ENCODE data around the gene TRABD.
"Not testable (repeated sequence)": the region's sequence is repeated elsewhere in the genome, so short reads cannot be mapped to it uniquely, and the experiment has no call there.

The TRABD gene

GRCh38 chr22:50203288-50203687, 17.6 kb downstream of the TRABD start:
- Histone ChIP-seq H3K36me3 (ENCODE audit: insufficient read depth, low read length) (peaks cover 51% of the 10 kb centered on the region), H2AFZ (ENCODE audit: low read depth, low read length) (no peak overlapping the region), H3K9me3 (ENCODE audit: insufficient read depth, low read length, severe bottlenecking) (no peaks in the 10 kb centered on the region), H3K9ac (ENCODE audit: low read depth, low read length) (no peak overlapping the region), H3K4me1 (ENCODE audit: insufficient read depth, low read length) (peaks cover 34% of the 10 kb centered on the region), H3K27me3 (ENCODE audit: insufficient read depth, low read length, poor library complexity) (no peaks in the 10 kb centered on the region), H3K79me2 (ENCODE audit: insufficient read depth, low read length) (peaks cover 37% of the 10 kb centered on the region), H4K20me1 (ENCODE audit: insufficient read depth, low read length) (peaks cover 43% of the 10 kb centered on the region), H3K4me2 (ENCODE audit: insufficient read depth, low read length) (no peak overlapping the region), H3K27ac (ENCODE audit: low read length) (no peak overlapping the region), H3K4me3 (ENCODE audit: low read depth in 1 of 2, low read length in 2 of 2) (no peak overlapping the region)
- DNase-seq (no peak), ATAC-seq (ENCODE audit: insufficient read depth, low read depth) (no peak)
- TF ChIP-seq EZH2 (IDR thresholded peaks at IDR 0.05; ENCODE audit: borderline replicate concordance, low read depth, low read length, severe bottlenecking) (no peak), CTCF (IDR thresholded peaks at IDR 0.05; ENCODE audit: borderline replicate concordance, extremely low read depth, low read length, poor library complexity, severe bottlenecking) (no peak)

GRCh38 chr22:50204571-50204970, 18.9 kb downstream of the TRABD start:
- TF ChIP-seq CTCF (IDR thresholded peaks at IDR 0.05; ENCODE audit: borderline replicate concordance, extremely low read depth, low read length, poor library complexity, severe bottlenecking) (no peak), EZH2 (IDR thresholded peaks at IDR 0.05; ENCODE audit: borderline replicate concordance, low read depth, low read length, severe bottlenecking) (no peak)
- no peak overlapping the region for H3K4me2 ChIP-seq (ENCODE audit: insufficient read depth, low read length)
- DNase-seq (no peak), ATAC-seq (ENCODE audit: insufficient read depth, low read depth) (no peak)
- H4K20me1 ChIP-seq (ENCODE audit: insufficient read depth, low read length), result peaks cover 49% of the 10 kb centered on the region
- peaks cover 28% of the 10 kb centered on the region for H3K4me1 ChIP-seq (ENCODE audit: insufficient read depth, low read length)
- peaks cover 57% of the 10 kb centered on the region for H3K36me3 ChIP-seq (ENCODE audit: insufficient read depth, low read length)
- no peaks in the 10 kb centered on the region for H3K9me3 ChIP-seq (ENCODE audit: insufficient read depth, low read length, severe bottlenecking)
- H3K9ac ChIP-seq (ENCODE audit: low read depth, low read length), result no peak overlapping the region
- no peak overlapping the region for H3K27ac ChIP-seq (ENCODE audit: low read length)
- no peak overlapping the region for H3K4me3 ChIP-seq (ENCODE audit: low read depth in 1 of 2, low read length in 2 of 2)
- H2AFZ ChIP-seq (ENCODE audit: low read depth, low read length), result no peak overlapping the region
- H3K79me2 ChIP-seq (ENCODE audit: insufficient read depth, low read length), result peaks cover 37% of the 10 kb centered on the region
- H3K27me3 ChIP-seq (ENCODE audit: insufficient read depth, low read length, poor library complexity), result no peaks in the 10 kb centered on the region

DNA sequence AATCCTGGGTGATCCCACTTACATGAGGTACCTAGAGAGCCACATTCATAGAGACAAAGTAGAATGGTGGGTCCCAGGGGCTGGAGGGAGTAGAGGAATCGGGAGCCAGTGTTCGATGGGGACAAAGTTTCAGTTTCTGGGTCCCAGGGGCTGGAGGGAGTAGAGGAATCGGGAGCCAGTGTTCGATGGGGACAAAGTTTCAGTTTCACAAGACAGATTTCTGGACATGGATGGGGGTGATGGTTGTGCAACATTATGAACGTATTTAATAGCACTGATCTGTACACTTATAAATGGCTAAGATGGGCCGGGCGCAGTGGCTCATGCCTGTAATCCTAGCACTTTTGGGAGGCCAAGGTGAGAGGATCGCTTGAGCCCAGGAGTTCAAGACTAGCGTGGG, 19.3 kb downstream of the TRABD start:
- not testable (repeated sequence) for H3K9me3 ChIP-seq (ENCODE audit: insufficient read depth, low read length, severe bottlenecking); H2AFZ ChIP-seq (ENCODE audit: low read depth, low read length); DNase-seq; ATAC-seq (ENCODE audit: insufficient read depth, low read depth); H3K9ac ChIP-seq (ENCODE audit: low read depth, low read length); H3K27me3 ChIP-seq (ENCODE audit: insufficient read depth, low read length, poor library complexity); H3K27ac ChIP-seq (ENCODE audit: low read length); H3K4me2 ChIP-seq (ENCODE audit: insufficient read depth, low read length); H3K4me3 ChIP-seq (ENCODE audit: low read depth in 1 of 2, low read length in 2 of 2)
- peaks cover 37% of the 10 kb centered on the region for H3K79me2 ChIP-seq (ENCODE audit: insufficient read depth, low read length)
- H3K4me1 ChIP-seq (ENCODE audit: insufficient read depth, low read length), result peaks cover 24% of the 10 kb centered on the region
- H3K36me3 ChIP-seq (ENCODE audit: insufficient read depth, low read length), result peaks cover 58% of the 10 kb centered on the region
- peaks cover 50% of the 10 kb centered on the region for H4K20me1 ChIP-seq (ENCODE audit: insufficient read depth, low read length)

DNA sequence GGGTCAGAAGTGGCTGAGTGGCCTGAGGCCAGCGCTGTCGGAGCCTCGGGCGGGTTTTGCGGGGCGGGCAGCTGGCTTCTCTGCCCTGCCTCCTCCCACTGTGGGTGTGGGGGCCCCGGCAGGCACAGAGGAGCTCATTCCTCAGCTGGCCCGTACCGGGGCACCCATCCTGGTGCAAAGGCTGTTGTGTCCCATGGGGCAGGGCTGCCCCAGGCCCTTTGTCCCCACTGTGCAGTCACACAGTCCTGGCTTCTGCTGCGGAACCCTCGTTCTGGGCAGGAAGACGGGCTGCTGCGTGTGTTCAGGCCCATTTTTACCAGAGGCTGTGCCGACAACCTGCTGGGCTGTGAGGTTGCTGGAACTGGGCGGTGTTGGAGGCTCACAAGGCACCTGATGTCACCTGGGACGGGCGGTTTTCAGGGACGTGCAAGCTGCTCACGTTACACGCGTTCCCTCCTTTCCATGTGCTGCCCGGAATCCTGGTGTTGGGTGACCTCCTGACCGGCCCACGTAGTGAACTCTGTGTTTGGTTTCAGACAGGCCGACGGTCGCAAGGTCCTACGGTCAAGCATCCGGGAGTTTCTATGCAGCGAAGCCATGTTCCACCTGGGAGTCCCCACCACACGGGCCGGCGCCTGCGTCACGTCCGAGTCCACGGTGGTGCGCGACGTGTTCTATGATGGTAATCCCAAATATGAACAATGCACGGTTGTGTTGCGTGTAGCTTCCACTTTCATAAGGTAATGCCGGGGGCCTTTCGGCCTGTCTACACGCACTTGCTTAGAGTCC, 20.3 kb downstream of the TRABD start:
- no peak for ATAC-seq (ENCODE audit: insufficient read depth, low read depth)
- no peak overlapping the region for H3K4me3 ChIP-seq (ENCODE audit: low read depth in 1 of 2, low read length in 2 of 2)
- TF ChIP-seq EZH2 (IDR thresholded peaks at IDR 0.05; ENCODE audit: borderline replicate concordance, low read depth, low read length, severe bottlenecking) (no peak), CTCF (IDR thresholded peaks at IDR 0.05; ENCODE audit: borderline replicate concordance, extremely low read depth, low read length, poor library complexity, severe bottlenecking) (no peak)
- DNase-seq, result no peak
- H4K20me1 ChIP-seq (ENCODE audit: insufficient read depth, low read length), result peaks cover 59% of the 10 kb centered on the region
- H2AFZ ChIP-seq (ENCODE audit: low read depth, low read length), result no peak overlapping the region
- peaks cover 20% of the 10 kb centered on the region for H3K4me1 ChIP-seq (ENCODE audit: insufficient read depth, low read length)
- H3K36me3 ChIP-seq (ENCODE audit: insufficient read depth, low read length), result peaks cover 68% of the 10 kb centered on the region
- no peaks in the 10 kb centered on the region for H3K9me3 ChIP-seq (ENCODE audit: insufficient read depth, low read length, severe bottlenecking)
- peaks cover 38% of the 10 kb centered on the region for H3K79me2 ChIP-seq (ENCODE audit: insufficient read depth, low read length)
- H3K4me2 ChIP-seq (ENCODE audit: insufficient read depth, low read length), result no peak overlapping the region
- H3K27ac ChIP-seq (ENCODE audit: low read length), result no peak overlapping the region
- H3K9ac ChIP-seq (ENCODE audit: low read depth, low read length), result no peak overlapping the region
- no peaks in the 10 kb centered on the region for H3K27me3 ChIP-seq (ENCODE audit: insufficient read depth, low read length, poor library complexity)
